22Rv1 (cell line): ENCODE data around the gene TMC1.
"Not testable (repeated sequence)": the region's sequence is repeated elsewhere in the genome, so short reads cannot be mapped to it uniquely, and the experiment has no call there.

Experiments
- ZFX ChIP-seq: fragments of 450-650 bp; IDR thresholded peaks from 2 replicates; pipeline ENCODE4 v1.6.1; 2017; ENCODE audit warnings: antibody characterized with exemption, borderline replicate concordance
- TF ChIP-seq, protein P1 (sequence below): fragments of 450-650 bp; IDR thresholded peaks from 2 replicates; pipeline ENCODE4 v1.5.1; 2017; ENCODE audit warnings: mild to moderate bottlenecking

DNA sequence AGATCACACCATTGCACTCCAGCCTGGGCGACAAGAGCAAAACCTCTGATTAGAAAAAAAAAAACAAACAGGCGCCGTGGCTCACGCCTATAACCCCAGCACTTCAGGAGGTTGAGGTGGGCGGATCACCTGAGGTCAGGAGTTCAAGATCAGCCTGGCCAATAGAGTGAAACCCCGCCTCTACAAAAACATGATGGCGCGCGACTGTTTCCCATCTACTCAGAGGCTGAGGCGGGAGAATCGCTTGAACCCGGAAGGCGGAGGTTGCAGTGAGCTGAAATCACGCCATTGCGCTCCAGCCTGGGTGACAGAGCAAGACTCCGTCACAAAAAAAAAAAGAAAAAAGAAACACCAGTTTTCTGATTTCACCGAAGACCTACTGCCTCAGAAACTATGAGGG, at the start of gene TMC1:
- TF ChIP-seq, protein P1, sequence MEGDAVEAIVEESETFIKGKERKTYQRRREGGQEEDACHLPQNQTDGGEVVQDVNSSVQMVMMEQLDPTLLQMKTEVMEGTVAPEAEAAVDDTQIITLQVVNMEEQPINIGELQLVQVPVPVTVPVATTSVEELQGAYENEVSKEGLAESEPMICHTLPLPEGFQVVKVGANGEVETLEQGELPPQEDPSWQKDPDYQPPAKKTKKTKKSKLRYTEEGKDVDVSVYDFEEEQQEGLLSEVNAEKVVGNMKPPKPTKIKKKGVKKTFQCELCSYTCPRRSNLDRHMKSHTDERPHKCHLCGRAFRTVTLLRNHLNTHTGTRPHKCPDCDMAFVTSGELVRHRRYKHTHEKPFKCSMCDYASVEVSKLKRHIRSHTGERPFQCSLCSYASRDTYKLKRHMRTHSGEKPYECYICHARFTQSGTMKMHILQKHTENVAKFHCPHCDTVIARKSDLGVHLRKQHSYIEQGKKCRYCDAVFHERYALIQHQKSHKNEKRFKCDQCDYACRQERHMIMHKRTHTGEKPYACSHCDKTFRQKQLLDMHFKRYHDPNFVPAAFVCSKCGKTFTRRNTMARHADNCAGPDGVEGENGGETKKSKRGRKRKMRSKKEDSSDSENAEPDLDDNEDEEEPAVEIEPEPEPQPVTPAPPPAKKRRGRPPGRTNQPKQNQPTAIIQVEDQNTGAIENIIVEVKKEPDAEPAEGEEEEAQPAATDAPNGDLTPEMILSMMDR: not testable (repeated sequence)
- not testable (repeated sequence) for TF ChIP-seq ZFX
